Left forelimb (tissue), 1 donor: ENCODE results near the gene IPO4.
A peak's percentile ranks its signal among the peaks of the same experiment; 100 is the strongest.

Source experiments
- DNase-seq: peaks from one replicate; pipeline ENCODE4 v3.0.0-alpha.2; 2018; ENCODE audit warnings: low spot score

The IPO4 gene

GRCh38 chr14:24194186-24194872 is 5.7 kb upstream of the IPO4 start:
- DNase-seq, result no peak

GRCh38 chr14:24192933-24193332 is 4.3 kb upstream of the IPO4 start:
- no peak for DNase-seq

GRCh38 chr14:24190416-24190815 is 1.8 kb upstream of the IPO4 start:
- DNase-seq, result no peak

GRCh38 chr14:24189460-24189859 is 844 bp upstream of the IPO4 start:
- DNase-seq, result no peak

- DNase-seq, result no peak
These were observed 401 bp upstream of the IPO4 start for GRCh38 chr14:24189059-24189375.

GRCh38 chr14:24187539-24187915 is 1.1 kb downstream of the IPO4 start:
- DNase-seq, result no peak

- peak; percentile 55 for DNase-seq
These were observed 1.6 kb downstream of the IPO4 start for GRCh38 chr14:24186831-24187538.

GRCh38 chr14:24185741-24186140 is 2.9 kb downstream of the IPO4 start:
- DNase-seq, result no peak

GRCh38 chr14:24185026-24185425 is 3.6 kb downstream of the IPO4 start:
- DNase-seq, result peak; percentile 59

GRCh38 chr14:24184104-24184970 is 4.3 kb downstream of the IPO4 start:
- DNase-seq, result peak; percentile 44

- peak; percentile 44 for DNase-seq
These were observed 5.6 kb downstream of the IPO4 start for GRCh38 chr14:24183014-24183481.

GRCh38 chr14:24182110-24182882 is 6.3 kb downstream of the IPO4 start:
- DNase-seq, result peak; percentile 53

GRCh38 chr14:24181371-24182077 is 7.1 kb downstream of the IPO4 start:
- peak; percentile 60 for DNase-seq

- peak; percentile 68 for DNase-seq
These were observed 8.4 kb downstream of the IPO4 start for GRCh38 chr14:24179961-24180796.

- DNase-seq, result peak; percentile 60
These were observed 9.2 kb downstream of the IPO4 start for GRCh38 chr14:24179294-24179960.

GRCh38 chr14:24178399-24179178 is 10.0 kb downstream of the IPO4 start:
- DNase-seq, result peak; percentile 52

GRCh38 chr14:24177891-24178290 is 10.7 kb downstream of the IPO4 start:
- peak; percentile 53 for DNase-seq

GRCh38 chr14:24177041-24177825 is 11.4 kb downstream of the IPO4 start:
- DNase-seq, result peak; percentile 45
